Activated naive CD8-positive, alpha-beta T cell treated with anti-CD3 and anti-CD28 coated beads, Interleukin-2, amount 10 ng/mL, durations not matched to agents 7 days and 5 days (primary cell): ENCODE data around the gene FOXE3. TPM values are rescaled to one million over a fixed set of nuclear protein-coding genes. Genes with fewer than 3 reads are reported as not detected.

Source experiments
- ATAC-seq: fragments of 150-1000 bp; cut with Tn5 transposase; one replicate; pipeline ENCODE4 v1.10.0; 2021; ENCODE audit warnings: low read depth, moderate library complexity
- POLR2A ChIA-PET: fragments of 350-600 bp; sonication (Branson Sonifier 250); formaldehyde crosslinking; loops from one replicate; lab custom pipeline; 2021; ENCODE audit warnings: antibody characterized with exemption; lab: Charles Lee
- DNase-seq: peaks from one replicate; pipeline ENCODE4 v3.0.0; 2021
- H3K27ac Mint-ChIP-seq: one replicate; pipeline ENCODE4 v1.8.0; 2022; ENCODE audit warnings: mild to moderate bottlenecking, mixed read lengths
- H3K27me3 Mint-ChIP-seq: one replicate; pipeline ENCODE4 v1.8.0; 2022; ENCODE audit warnings: mild to moderate bottlenecking, moderate library complexity, mixed read lengths
- H3K36me3 Mint-ChIP-seq: one replicate; pipeline ENCODE4 v1.8.0; 2021; ENCODE audit warnings: mild to moderate bottlenecking, mixed read lengths
- H3K4me1 Mint-ChIP-seq: one replicate; pipeline ENCODE4 v1.8.0; 2021; ENCODE audit warnings: mixed read lengths
- H3K4me3 Mint-ChIP-seq: one replicate; pipeline ENCODE4 v1.8.0; 2022; ENCODE audit warnings: mild to moderate bottlenecking, moderate library complexity, mixed read lengths
- H3K9me3 Mint-ChIP-seq: one replicate; pipeline ENCODE4 v1.8.0; 2021; ENCODE audit warnings: mixed read lengths
- total RNA-seq, 2 experiments: library from RNA; stranded (reverse); gene quantifications; one replicate each; pipeline ENCODE4 v1.2.3, GENCODE V29; 2021

FOXE3 gene
- not detected for total RNA-seq

- POLR2A ChIA-PET = no interaction called here
- no peak within 1 kb of the TSS for H3K27ac Mint-ChIP-seq
- no peak for DNase-seq
- ATAC-seq = no peak
- peaks cover 4% of the 10 kb centered on the region for H3K4me1 Mint-ChIP-seq
- H3K4me3 Mint-ChIP-seq = peak within 1 kb of the TSS; percentile 62
- peaks cover 56% of the 10 kb centered on the region for H3K27me3 Mint-ChIP-seq
- peaks cover 1% of the 10 kb centered on the region for H3K36me3 Mint-ChIP-seq
- no peaks in the 10 kb centered on the region for H3K9me3 Mint-ChIP-seq
These were observed at the start of gene FOXE3 for GRCh38 chr1:47415728-47416318. Gene FOXE3 (plus strand): TSS chr1:47416285. CDS start chr1:47416316, 31 bp downstream.

GRCh38 chr1:47367651-47368050, 48.4 kb upstream of the FOXE3 start:
- ATAC-seq = no peak
- H3K9me3 Mint-ChIP-seq = no peaks in the 10 kb centered on the region
- H3K27me3 Mint-ChIP-seq = no peaks in the 10 kb centered on the region
- no peak overlapping the region for H3K4me3 Mint-ChIP-seq
- peaks cover 24% of the 10 kb centered on the region for H3K36me3 Mint-ChIP-seq
- H3K4me1 Mint-ChIP-seq = peaks cover 2% of the 10 kb centered on the region
- DNase-seq = no peak
- POLR2A ChIA-PET = no interaction called here
- no peak overlapping the region for H3K27ac Mint-ChIP-seq

- POLR2A ChIA-PET = no interaction called here
- no peaks in the 10 kb centered on the region for H3K4me1 Mint-ChIP-seq
- no peak for ATAC-seq
- H3K27ac Mint-ChIP-seq = no peak overlapping the region
- H3K9me3 Mint-ChIP-seq = no peaks in the 10 kb centered on the region
- peaks cover 31% of the 10 kb centered on the region for H3K36me3 Mint-ChIP-seq
- no peak overlapping the region for H3K4me3 Mint-ChIP-seq
- DNase-seq = no peak
- H3K27me3 Mint-ChIP-seq = no peaks in the 10 kb centered on the region
These were observed 45.0 kb upstream of the FOXE3 start for GRCh38 chr1:47371016-47371517.

GRCh38 chr1:47374501-47374900, 41.6 kb upstream of the FOXE3 start:
- peaks cover 1% of the 10 kb centered on the region for H3K4me1 Mint-ChIP-seq
- no peak overlapping the region for H3K27ac Mint-ChIP-seq
- POLR2A ChIA-PET = no interaction called here
- H3K36me3 Mint-ChIP-seq = peaks cover 30% of the 10 kb centered on the region
- DNase-seq (no peak), ATAC-seq (no peak)
- no peaks in the 10 kb centered on the region for H3K27me3 Mint-ChIP-seq
- H3K4me3 Mint-ChIP-seq = no peak overlapping the region
- no peaks in the 10 kb centered on the region for H3K9me3 Mint-ChIP-seq

- Mint-ChIP-seq H3K4me1 (peaks cover 3% of the 10 kb centered on the region), H3K9me3 (no peaks in the 10 kb centered on the region), H3K27ac (no peak overlapping the region), H3K27me3 (no peaks in the 10 kb centered on the region), H3K36me3 (peaks cover 15% of the 10 kb centered on the region), H3K4me3 (no peak overlapping the region)
- DNase-seq = no peak
- ATAC-seq = no peak
- POLR2A ChIA-PET = no interaction called here
These were observed 37.9 kb upstream of the FOXE3 start for GRCh38 chr1:47378147-47378546.

- Mint-ChIP-seq H3K4me3 (no peak overlapping the region), H3K27me3 (no peaks in the 10 kb centered on the region), H3K9me3 (no peaks in the 10 kb centered on the region), H3K27ac (no peak overlapping the region), H3K36me3 (peaks cover 9% of the 10 kb centered on the region), H3K4me1 (peaks cover 3% of the 10 kb centered on the region)
- no peak for DNase-seq
- ATAC-seq = no peak
- POLR2A ChIA-PET = no interaction called here
These were observed 35.4 kb upstream of the FOXE3 start for GRCh38 chr1:47380699-47381098.

GRCh38 chr1:47382399-47382983, 33.6 kb upstream of the FOXE3 start:
- ATAC-seq (no peak), DNase-seq (no peak)
- Mint-ChIP-seq H3K4me3 (no peak overlapping the region), H3K4me1 (peaks cover 3% of the 10 kb centered on the region), H3K27ac (no peak overlapping the region), H3K27me3 (no peaks in the 10 kb centered on the region), H3K9me3 (no peaks in the 10 kb centered on the region), H3K36me3 (peaks cover 9% of the 10 kb centered on the region)
- POLR2A ChIA-PET = no interaction called here

- Mint-ChIP-seq H3K4me1 (peaks cover 3% of the 10 kb centered on the region), H3K9me3 (no peaks in the 10 kb centered on the region), H3K27ac (no peak overlapping the region), H3K36me3 (peaks cover 6% of the 10 kb centered on the region), H3K4me3 (no peak overlapping the region), H3K27me3 (peaks cover under 1% of the 10 kb centered on the region)
- no peak for ATAC-seq
- POLR2A ChIA-PET = interaction anchor here (0.7 kb wide), 1 partner anchor 148 kb away, joined by 4 read pairs; no protein-coding TSS in a partner anchor
- no peak for DNase-seq
These were observed 32.0 kb upstream of the FOXE3 start for GRCh38 chr1:47384083-47384482.

GRCh38 chr1:47385020-47385419, 31.1 kb upstream of the FOXE3 start:
- no peak overlapping the region for H3K4me3 Mint-ChIP-seq
- DNase-seq = no peak
- no peak for ATAC-seq
- POLR2A ChIA-PET = no interaction called here
- H3K36me3 Mint-ChIP-seq = peaks cover 4% of the 10 kb centered on the region
- peaks cover 2% of the 10 kb centered on the region for H3K4me1 Mint-ChIP-seq
- H3K9me3 Mint-ChIP-seq = no peaks in the 10 kb centered on the region
- peaks cover 3% of the 10 kb centered on the region for H3K27me3 Mint-ChIP-seq
- H3K27ac Mint-ChIP-seq = no peak overlapping the region

- DNase-seq (no peak), ATAC-seq (no peak)
- POLR2A ChIA-PET = no interaction called here
- peaks cover 3% of the 10 kb centered on the region for H3K36me3 Mint-ChIP-seq
- H3K27me3 Mint-ChIP-seq = peaks cover 10% of the 10 kb centered on the region
- no peak overlapping the region for H3K4me3 Mint-ChIP-seq
- peaks cover under 1% of the 10 kb centered on the region for H3K4me1 Mint-ChIP-seq
- H3K9me3 Mint-ChIP-seq = no peaks in the 10 kb centered on the region
- no peak overlapping the region for H3K27ac Mint-ChIP-seq
These were observed 29.8 kb upstream of the FOXE3 start for GRCh38 chr1:47386268-47386667.

- H3K27ac Mint-ChIP-seq = no peak overlapping the region
- POLR2A ChIA-PET = interaction anchor here (0.6 kb wide), 1 partner anchor 18 kb away, joined by 3 read pairs; no protein-coding TSS in a partner anchor
- no peaks in the 10 kb centered on the region for H3K9me3 Mint-ChIP-seq
- no peak for DNase-seq
- peaks cover 18% of the 10 kb centered on the region for H3K27me3 Mint-ChIP-seq
- no peak for ATAC-seq
- H3K36me3 Mint-ChIP-seq = no peaks in the 10 kb centered on the region
- no peak overlapping the region for H3K4me3 Mint-ChIP-seq
- H3K4me1 Mint-ChIP-seq = no peaks in the 10 kb centered on the region
These were observed 27.8 kb upstream of the FOXE3 start for GRCh38 chr1:47388030-47388890.

- Mint-ChIP-seq H3K36me3 (no peaks in the 10 kb centered on the region), H3K9me3 (no peaks in the 10 kb centered on the region), H3K4me3 (no peak overlapping the region), H3K4me1 (no peaks in the 10 kb centered on the region), H3K27ac (no peak overlapping the region), H3K27me3 (peaks cover 21% of the 10 kb centered on the region)
- DNase-seq (peak; percentile 56), ATAC-seq (peak; percentile 79)
- POLR2A ChIA-PET = no interaction called here
These were observed 27.2 kb upstream of the FOXE3 start for GRCh38 chr1:47388891-47389238.

- POLR2A ChIA-PET = no interaction called here
- H3K9me3 Mint-ChIP-seq = no peaks in the 10 kb centered on the region
- no peaks in the 10 kb centered on the region for H3K4me1 Mint-ChIP-seq
These were observed 26.4 kb upstream of the FOXE3 start for GRCh38 chr1:47389731-47390130.

More at GRCh38 chr1:47389731-47390130, 26.4 kb upstream of the FOXE3 start:
- Mint-ChIP-seq H3K4me3 (no peak overlapping the region), H3K36me3 (no peaks in the 10 kb centered on the region), H3K27ac (no peak overlapping the region), H3K27me3 (peaks cover 23% of the 10 kb centered on the region)
- DNase-seq (no peak), ATAC-seq (no peak)
